ENCODE data around the gene IZUMO1. TPM values are rescaled to one million over a fixed set of nuclear protein-coding genes. Genes with fewer than 3 reads are reported as not detected.

The IZUMO1 gene
- polyA plus RNA-seq, 1 donor (not counting 4 experiments of a cell fraction or from before 2014, with no cell fraction given), result 0.63 TPM

DNA sequence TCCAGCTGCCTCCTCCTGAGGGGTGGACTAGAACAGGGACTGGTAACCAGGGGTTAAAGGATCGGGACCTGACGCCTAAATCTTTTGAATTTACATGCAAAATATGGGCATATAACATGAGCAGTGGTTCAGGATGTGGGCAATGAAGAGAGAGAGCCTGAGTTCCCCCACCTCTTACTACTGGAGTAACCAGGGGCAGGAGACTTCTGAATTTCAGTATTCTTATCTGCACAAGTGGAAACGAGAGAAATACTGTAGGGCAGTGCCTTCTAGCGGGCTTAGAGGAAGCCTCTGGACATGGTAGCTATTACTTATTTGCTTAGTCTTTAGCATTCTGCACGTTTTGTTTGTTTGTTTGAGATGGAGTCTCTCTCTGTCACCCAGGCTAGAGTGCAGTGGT, 37.8 kb upstream of the IZUMO1 start:
- Histone ChIP-seq H3K36me3 (ENCODE audit: control insufficient read depth in 2 of 2, extremely low read depth in 1 of 2, insufficient read depth in 2 of 2, low read length in 2 of 2) (no peaks in the 10 kb centered on the region), H4K20me1 (ENCODE audit: control insufficient read depth, extremely low read depth, insufficient read depth, low read length) (no peaks in the 10 kb centered on the region), H3K27me3 (ENCODE audit: control insufficient read depth, extremely low read depth, insufficient read depth, low read length) (no peaks in the 10 kb centered on the region), H3K79me2 (ENCODE audit: control insufficient read depth, insufficient read depth, low read length) (no peaks in the 10 kb centered on the region), H3K4me1 (ENCODE audit: control insufficient read depth, extremely low read depth, insufficient read depth, low read length) (peaks cover 8% of the 10 kb centered on the region), H3K27ac (ENCODE audit: control insufficient read depth, insufficient read depth, low read length) (no peak overlapping the region), H3K4me2 (ENCODE audit: control insufficient read depth, extremely low read depth, insufficient read depth, low read depth, low read length) (no peak overlapping the region), H3K4me3 (ENCODE audit: control insufficient read depth in 2 of 3, extremely low read depth in 1 of 3, insufficient read depth in 2 of 3, low read depth in 1 of 3, low read length in 3 of 3) (no peak overlapping the region), H3K9ac (ENCODE audit: control insufficient read depth, extremely low read depth, insufficient read depth, low read length) (no peak overlapping the region), H2AFZ (ENCODE audit: control insufficient read depth, low read length) (no peak overlapping the region), H3K9me1 (ENCODE audit: control insufficient read depth, extremely low read depth, insufficient read depth, low read length) (no peaks in the 10 kb centered on the region), H3K9me3 (ENCODE audit: control insufficient read depth, low read depth, low read length) (no peaks in the 10 kb centered on the region)
- DNase-seq (ENCODE audit: low read depth, low spot score), result no peak
- dilution Hi-C loops (cut with MboI; ENCODE audit: extremely low pct_ligation_motif_present, low sequenced_read_pairs), result no loop called here
- no peak for FAIRE-seq
- TF ChIP-seq CTCF (optimal IDR thresholded peaks at IDR 0.05 in 1 of 3, IDR thresholded peaks at IDR 0.05 in 1 of 3, conservative IDR thresholded peaks at IDR 0.05 in 1 of 3; ENCODE audit: extremely low read depth in 1 of 3, insufficient read depth in 2 of 3, low read length in 3 of 3) (no peak), EZH2 (IDR thresholded peaks at IDR 0.05; ENCODE audit: low read length) (no peak)

DNA sequence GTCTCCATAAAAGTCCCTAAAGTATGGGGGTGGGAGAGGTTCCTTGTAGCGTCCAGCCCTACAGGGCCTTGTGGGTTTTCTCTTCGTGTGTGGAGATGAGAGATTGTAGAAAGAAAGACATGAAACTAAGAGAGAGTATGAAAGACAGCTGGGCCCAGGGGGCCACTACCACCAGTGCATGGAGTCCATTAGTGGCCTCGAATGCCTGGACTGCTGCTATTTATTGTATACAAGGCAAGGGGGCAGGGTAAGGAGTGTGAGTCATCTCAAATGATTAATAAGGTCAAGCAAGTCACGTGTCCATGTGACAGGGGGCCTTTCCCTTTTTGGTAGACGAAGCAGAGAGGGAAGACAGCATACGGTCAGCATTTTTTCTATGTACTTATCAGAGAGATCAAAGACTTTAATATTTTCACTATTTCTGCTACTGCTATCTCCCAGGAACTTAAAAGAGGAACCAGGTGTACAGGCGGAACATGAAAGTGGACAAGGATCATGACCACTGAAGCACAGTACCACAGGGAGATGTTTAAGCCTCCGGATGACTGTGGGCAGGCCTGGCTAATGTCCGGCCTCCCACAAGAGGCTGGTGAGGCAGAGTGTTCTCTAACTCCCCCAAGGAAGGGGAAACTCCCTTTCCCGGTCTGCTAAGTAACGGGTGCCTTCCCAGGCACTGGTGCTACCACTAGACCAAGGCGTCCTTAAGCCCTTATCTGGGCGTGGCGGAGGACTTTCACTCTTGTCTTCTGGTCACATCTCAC, 34.1 kb upstream of the IZUMO1 start:
- Histone ChIP-seq H3K9ac (ENCODE audit: control insufficient read depth, extremely low read depth, insufficient read depth, low read length) (no peak overlapping the region), H3K36me3 (ENCODE audit: control insufficient read depth in 2 of 2, extremely low read depth in 1 of 2, insufficient read depth in 2 of 2, low read length in 2 of 2) (no peaks in the 10 kb centered on the region), H3K4me3 (ENCODE audit: control insufficient read depth in 2 of 3, extremely low read depth in 1 of 3, insufficient read depth in 2 of 3, low read depth in 1 of 3, low read length in 3 of 3) (no peak overlapping the region), H3K4me1 (ENCODE audit: control insufficient read depth, extremely low read depth, insufficient read depth, low read length) (no peaks in the 10 kb centered on the region), H3K9me3 (ENCODE audit: control insufficient read depth, low read depth, low read length) (no peaks in the 10 kb centered on the region), H3K79me2 (ENCODE audit: control insufficient read depth, insufficient read depth, low read length) (no peaks in the 10 kb centered on the region), H3K27me3 (ENCODE audit: control insufficient read depth, extremely low read depth, insufficient read depth, low read length) (no peaks in the 10 kb centered on the region), H3K27ac (ENCODE audit: control insufficient read depth, insufficient read depth, low read length) (no peak overlapping the region), H4K20me1 (ENCODE audit: control insufficient read depth, extremely low read depth, insufficient read depth, low read length) (no peaks in the 10 kb centered on the region), H2AFZ (ENCODE audit: control insufficient read depth, low read length) (no peak overlapping the region), H3K9me1 (ENCODE audit: control insufficient read depth, extremely low read depth, insufficient read depth, low read length) (no peaks in the 10 kb centered on the region), H3K4me2 (ENCODE audit: control insufficient read depth, extremely low read depth, insufficient read depth, low read depth, low read length) (no peak overlapping the region)
- no peak for TF ChIP-seq EZH2 (IDR thresholded peaks at IDR 0.05; ENCODE audit: low read length)
- no peak for TF ChIP-seq CTCF (optimal IDR thresholded peaks at IDR 0.05 in 1 of 3, IDR thresholded peaks at IDR 0.05 in 1 of 3, conservative IDR thresholded peaks at IDR 0.05 in 1 of 3; ENCODE audit: extremely low read depth in 1 of 3, insufficient read depth in 2 of 3, low read length in 3 of 3)
- dilution Hi-C loops (cut with MboI; ENCODE audit: extremely low pct_ligation_motif_present, low sequenced_read_pairs), result no loop called here
- FAIRE-seq (no peak), DNase-seq (ENCODE audit: low read depth, low spot score) (no peak)
